Activated CD4-positive, alpha-beta T cell treated with anti-CD3 and anti-CD28 coated beads for 48 hours (primary cell): ENCODE results near the gene LRP1.
A peak's percentile ranks its signal among the peaks of the same experiment; 100 is the strongest.

ENCODE experiments used
- DNase-seq: peaks from one replicate; pipeline ENCODE4 v3.0.0-alpha.2; 2020

The LRP1 gene

GRCh38 chr12:57127726-57128518 is at the start of gene LRP1:
Gene LRP1 (plus strand): TSS chr12:57128483. CDS start chr12:57128965, 482 bp downstream.
- DNase-seq = peak; percentile 76

- DNase-seq = peak; percentile 96
Observed at GRCh38 chr12:57078519-57079404, 49.5 kb upstream of the LRP1 start, which contains the start of gene NEMP1. Gene NEMP1 (minus strand): TSS chr12:57078791. CDS start chr12:57078745, 46 bp downstream.

- no peak for DNase-seq
Observed at GRCh38 chr12:57079821-57080220, 48.5 kb upstream of the LRP1 start.

- no peak for DNase-seq
Observed at GRCh38 chr12:57080855-57081254, 47.4 kb upstream of the LRP1 start.

DNA sequence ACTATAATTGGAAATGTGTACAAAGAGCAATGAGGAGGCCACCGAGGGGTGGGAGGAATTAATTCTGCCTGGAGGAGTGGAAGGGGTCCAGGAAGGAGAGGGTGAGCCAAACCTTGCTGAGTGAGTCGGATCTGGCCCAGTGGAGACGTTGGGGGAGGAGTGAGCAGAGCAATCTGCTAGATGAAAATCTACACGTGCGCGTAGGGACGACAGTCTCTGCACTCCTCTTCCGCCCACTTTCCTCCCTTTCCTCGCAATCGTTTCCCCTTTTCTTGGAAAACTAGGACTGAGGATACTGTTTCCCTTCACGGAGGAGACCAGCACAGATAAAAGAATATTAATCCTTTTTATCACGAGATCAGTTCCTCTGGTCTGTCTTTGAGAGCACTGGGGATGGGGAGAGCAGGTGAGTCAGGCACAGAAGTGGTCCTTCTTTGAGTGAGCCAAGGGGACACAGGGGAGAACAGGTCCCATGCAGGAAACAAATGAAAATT is 42.2 kb upstream of the LRP1 start:
- DNase-seq = peak; percentile 66

DNA sequence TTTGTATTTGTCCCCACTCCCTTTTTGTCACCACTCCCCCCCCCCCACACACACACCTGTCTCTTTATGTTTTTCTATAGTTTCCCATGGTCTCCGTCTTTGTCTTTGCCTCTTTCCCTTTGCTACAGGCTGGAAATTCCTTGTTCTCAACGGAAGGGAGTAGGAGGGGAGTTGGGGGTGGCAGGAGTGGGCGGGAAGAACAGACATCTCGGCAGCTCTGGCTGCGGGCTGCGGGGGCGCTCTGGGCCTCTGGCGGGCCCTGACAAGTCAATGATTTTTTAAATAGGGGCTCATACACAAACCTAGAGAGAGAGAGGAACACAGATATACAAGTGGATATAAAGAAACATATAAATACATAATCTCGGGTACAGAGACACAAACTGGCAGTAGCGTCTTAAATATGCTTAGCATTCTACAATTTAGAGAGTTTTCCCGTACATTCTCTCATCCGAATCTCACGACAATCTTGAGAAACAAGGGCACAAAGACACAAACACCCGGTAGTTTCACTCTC is 41.7 kb upstream of the LRP1 start:
- peak; percentile 58 for DNase-seq

DNA sequence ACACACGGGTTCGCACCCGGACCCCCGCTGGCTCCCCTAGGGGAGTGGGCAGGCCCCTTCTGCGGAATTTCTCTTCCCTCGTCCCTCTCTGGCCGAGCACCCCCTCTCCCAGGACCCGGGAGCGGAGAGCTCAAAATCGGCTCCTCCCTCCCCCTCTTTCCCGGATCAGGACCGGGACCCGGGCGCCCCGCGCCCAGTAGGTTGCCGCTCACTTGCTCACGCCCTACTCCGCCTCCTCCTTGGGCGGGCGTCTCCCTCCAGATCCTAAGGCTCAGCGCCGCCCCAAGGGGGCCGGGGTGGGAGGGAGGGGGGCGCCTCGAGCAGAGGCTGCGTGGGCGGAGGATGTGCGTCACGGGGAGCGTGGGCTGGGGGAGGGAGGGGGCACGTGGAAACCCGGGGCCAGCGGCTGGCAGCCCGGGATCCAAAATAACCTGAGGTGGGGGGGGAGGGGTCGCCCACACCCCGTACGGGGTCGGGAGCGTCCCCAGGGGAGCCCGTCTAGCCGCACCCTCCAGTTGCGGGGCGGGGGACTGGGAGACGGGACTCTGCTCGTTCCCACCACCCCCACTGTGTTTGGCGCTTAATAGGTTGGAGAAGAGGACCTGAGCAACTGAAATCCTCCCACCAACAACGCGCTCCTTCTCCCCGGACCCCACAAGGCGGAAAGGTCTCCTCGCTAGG is 41.1 kb upstream of the LRP1 start:
- DNase-seq = peak; percentile 94

GRCh38 chr12:57087691-57088353 is 40.5 kb upstream of the LRP1 start:
- peak; percentile 89 for DNase-seq

- peak; percentile 90 for DNase-seq
Observed at GRCh38 chr12:57088354-57089270, 39.7 kb upstream of the LRP1 start, which contains the start of gene NAB2. Gene NAB2 (plus strand): TSS chr12:57089114. CDS start chr12:57089272, 158 bp downstream.

DNA sequence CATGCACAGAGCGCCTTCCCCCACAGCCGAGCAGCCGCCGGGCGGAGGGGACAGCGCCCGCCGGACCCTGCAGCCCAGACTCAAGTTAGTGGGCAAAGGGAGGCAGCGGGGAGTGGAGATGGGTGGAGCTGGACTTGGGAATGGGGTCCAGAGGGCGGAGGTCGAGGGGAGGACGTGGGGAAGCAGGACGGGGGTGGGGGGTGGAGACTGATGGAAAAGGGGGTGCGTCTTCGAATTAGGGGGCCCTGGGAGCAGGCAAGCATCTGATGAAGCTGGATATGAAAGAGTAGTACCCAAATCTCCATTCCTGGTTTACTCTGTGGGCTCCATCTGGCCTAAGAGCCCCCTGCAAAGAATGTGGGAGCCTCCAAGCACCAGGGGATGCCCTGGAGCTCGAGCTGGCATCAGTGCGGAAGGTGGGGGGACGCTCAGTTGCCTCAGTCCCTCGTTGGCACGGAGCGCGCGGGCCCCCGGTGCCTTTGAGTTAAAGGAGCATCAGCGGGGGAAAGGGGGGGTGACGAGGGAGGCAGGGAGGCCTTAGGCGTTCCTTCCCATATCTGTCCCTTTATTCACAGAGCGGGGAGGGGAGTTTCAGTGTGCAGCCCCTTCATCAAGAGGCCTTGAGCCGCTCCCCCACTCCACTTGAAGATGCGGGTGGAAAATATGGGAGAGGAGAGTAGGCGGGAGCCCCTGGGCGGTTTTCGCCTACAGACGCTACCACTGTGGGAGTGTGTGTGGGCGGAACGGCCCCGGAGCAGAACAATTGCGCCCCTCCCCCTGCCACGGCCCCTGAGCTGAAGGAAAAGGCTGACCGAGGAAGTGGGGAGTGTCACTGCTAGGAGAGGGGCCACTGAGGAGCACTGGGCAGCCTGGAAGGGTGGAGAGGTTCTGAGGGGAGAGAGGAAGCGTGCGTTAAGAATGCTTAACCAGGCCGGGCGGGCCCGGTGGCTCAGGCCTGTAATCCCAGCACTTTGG is 38.7 kb upstream of the LRP1 start:
- DNase-seq = peak; percentile 68

DNA sequence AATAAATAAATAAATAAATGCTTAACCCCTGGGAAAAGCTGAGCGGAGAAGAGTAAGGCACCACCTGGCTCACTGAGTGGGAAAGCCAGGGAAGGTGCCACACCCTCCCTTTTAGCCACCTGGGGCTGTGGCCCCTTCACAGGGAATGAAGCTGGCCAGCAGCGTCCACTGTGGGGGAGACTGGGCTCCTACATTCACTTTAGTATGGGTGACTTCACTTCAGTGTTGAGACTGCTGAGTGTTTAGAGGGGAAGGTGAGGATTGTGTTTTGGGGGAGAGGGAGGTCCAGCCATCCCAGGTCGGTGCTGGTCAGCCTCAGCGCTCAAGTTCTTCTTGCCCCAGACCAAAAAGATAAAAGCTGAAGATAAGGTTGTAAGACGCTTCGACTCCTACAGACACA is 37.8 kb upstream of the LRP1 start:
- DNase-seq = no peak

DNA sequence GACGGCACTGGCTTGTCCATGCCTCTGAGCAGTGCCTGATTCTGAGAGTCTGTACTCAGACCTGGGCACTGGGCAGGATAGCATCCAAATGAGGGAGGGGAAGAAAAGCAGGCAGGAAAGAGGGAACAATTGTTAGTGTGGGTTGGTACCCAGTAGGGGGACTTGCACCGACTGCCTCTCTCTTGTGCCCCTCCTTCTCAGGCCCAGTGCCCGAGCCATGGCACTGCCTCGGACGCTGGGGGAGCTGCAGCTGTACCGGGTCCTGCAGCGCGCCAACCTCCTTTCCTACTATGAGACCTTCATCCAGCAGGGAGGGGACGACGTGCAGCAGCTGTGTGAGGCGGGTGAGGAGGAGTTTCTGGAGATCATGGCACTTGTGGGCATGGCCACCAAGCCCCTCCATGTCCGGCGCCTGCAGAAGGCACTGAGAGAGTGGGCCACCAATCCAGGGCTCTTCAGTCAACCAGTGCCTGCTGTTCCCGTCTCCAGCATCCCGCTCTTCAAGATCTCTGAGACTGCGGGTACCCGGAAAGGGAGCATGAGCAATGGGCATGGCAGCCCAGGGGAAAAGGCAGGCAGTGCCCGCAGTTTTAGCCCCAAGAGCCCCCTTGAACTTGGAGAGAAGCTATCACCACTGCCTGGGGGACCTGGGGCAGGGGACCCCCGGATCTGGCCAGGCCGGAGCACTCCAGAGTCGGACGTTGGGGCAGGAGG is 37.2 kb upstream of the LRP1 start:
- DNase-seq = no peak

DNA sequence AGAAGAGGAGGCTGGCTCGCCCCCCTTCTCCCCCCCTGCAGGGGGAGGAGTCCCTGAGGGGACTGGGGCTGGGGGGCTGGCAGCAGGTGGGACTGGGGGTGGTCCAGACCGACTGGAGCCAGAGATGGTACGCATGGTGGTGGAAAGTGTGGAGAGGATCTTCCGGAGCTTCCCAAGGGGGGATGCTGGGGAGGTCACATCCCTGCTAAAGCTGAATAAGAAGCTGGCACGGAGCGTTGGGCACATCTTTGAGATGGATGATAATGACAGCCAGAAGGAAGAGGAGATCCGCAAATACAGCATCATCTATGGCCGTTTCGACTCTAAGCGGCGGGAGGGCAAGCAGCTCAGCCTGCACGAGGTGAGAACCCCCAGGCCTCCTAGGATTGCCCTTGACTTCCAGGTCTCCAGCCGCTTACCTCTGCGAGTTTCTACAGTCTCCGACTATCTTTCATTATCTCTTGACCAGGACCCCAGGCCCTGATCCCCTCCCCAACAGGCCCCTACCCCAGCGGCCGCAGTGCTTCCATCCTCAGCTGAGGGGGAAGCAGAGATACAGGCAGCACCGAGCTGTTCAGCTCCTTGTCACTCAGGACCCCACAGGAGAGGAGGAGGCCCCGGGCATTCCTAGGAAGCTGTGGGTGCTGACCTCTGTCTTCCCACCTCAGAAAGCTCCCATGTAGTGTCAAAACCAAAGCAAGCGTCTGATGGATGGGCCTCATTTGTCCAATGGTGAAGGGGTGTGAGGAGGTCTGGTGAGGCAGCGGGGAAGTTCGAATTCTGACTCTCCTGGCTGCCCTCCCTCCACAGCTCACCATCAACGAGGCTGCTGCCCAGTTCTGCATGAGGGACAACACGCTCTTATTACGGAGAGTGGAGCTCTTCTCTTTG is 36.4 kb upstream of the LRP1 start:
- no peak for DNase-seq

GRCh38 chr12:57092529-57092862 is 35.8 kb upstream of the LRP1 start:
- DNase-seq = no peak

DNA sequence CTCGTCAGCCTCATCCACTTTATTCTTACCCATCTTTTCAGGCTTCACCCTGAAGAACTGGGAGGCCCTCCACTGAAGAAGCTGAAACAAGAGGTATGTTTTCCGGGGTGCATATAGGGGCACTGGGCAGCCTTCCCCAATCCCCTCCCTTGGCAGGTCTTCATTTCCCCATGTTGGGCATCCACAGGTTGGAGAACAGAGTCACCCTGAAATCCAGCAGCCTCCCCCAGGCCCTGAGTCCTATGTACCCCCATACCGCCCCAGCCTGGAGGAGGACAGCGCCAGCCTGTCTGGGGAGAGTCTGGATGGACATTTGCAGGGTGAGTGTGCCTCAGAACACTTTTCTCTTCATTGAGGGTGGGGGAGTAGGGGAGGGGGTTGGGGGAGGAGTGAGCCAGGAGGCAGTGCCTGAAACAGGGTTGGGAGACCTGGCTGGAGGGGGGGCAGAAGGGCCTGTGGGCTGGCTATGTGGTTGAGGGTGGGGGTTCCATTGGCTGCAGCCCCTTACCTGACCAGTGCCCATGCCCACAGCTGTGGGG is 35.3 kb upstream of the LRP1 start:
- no peak for DNase-seq

DNA sequence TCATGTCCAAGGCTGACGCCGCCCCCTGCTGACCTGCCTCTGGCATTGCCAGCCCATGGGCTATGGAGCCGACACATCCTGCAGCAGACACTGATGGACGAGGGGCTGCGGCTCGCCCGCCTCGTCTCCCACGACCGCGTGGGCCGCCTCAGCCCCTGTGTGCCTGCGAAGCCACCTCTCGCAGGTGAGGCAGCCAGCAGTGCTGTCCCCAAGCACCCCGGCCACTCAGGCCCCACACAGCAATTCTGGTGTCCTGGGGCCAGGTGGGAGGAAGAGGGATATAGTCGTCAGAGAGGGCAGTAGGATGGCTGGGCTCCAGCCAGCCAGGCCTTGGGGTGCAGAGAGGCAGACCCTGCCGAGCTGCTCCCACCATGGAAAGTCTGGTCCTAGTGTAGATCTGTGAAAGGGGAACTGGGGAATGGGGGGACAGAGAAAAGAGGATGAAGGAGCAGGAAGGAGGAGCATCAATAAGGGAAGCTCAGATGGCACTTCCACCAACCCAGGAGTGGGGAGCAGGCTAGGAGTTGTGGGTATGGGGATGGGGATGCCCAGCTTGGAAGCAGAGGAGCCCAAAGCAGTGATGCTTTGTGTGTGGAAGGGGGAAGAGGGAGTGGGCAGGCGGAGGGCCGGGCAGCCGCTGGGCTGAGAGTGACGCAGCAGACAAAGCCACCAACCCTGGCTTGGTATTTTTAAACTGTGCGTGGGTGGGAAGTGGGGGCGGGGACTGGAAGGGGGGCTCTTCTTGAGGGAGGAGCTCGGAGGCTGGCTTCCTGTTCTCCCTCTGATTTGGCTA is 34.7 kb upstream of the LRP1 start:
- peak; percentile 77 for DNase-seq
